Spleen (tissue), 7 donors: ENCODE measurements around the gene NKX6-2.

Experiments used
- CTCF ChIP-seq, 11 experiments: fragments of 200-600 bp in 7 of 11; fragments of 450-650 bp in 4 of 11; sonication (generic) in 4 of 11; IDR thresholded peaks in 8 of 11; conservative IDR thresholded peaks in 3 of 11; 1 replicate in 7 of 11; 2 replicates in 4 of 11; pipeline versions ENCODE4 v1.4.0 to v1.8.0; 2016 to 2021; ENCODE audit warnings: antibody characterized with exemption in 11 of 11, inconsistent platforms in 4 of 11, mild to moderate bottlenecking in 1 of 11
- POLR2A ChIP-seq, 3 donors: fragments of 450-650 bp; IDR thresholded peaks; one replicate each; pipeline ENCODE4 v1.5.1; 2017; ENCODE audit warnings: antibody characterized with exemption in 3 of 3, mild to moderate bottlenecking in 1 of 3
- POLR2AphosphoS5 ChIP-seq, 3 donors: sonication (generic); formaldehyde crosslinking; IDR thresholded peaks; one replicate each; pipeline ENCODE4 v1.5.1; 2017; ENCODE audit warnings: antibody characterized with exemption in 3 of 3
- donor health status: DM: no; HTN: no; CAD: no; lungs with moderate emphysema.
- donor health status: DM: no; HTN: no; CAD: no.
- donor health status: DM: no; HTN: no; CAD: no.

GRCh38 chr10:132817701-132818211, 31.8 kb upstream of the NKX6-2 start:
- TF ChIP-seq CTCF (IDR thresholded peaks at IDR 0.05 in 8 of 11, conservative IDR thresholded peaks at IDR 0.05 in 3 of 11), result no peak
- TF ChIP-seq POLR2A (IDR thresholded peaks at IDR 0.05), result no peak
- TF ChIP-seq POLR2AphosphoS5 (IDR thresholded peaks at IDR 0.05), result no peak
